CD4-positive, alpha-beta T cell (primary cell): Measurements from ENCODE around the gene SH2D1A. TPM values are rescaled to one million over a fixed set of nuclear protein-coding genes. Genes with fewer than 3 reads are reported as not detected.
"Not testable (repeated sequence)": the region's sequence is repeated elsewhere in the genome, so short reads cannot be mapped to it uniquely, and the experiment has no call there.

Source experiments
- ATAC-seq: fragments of 200-7000 bp; cut with Tn5 transposase; one replicate; pipeline ENCODE4 v1.10.0; 2022; ENCODE audit warnings: mild to moderate bottlenecking; ENCODE audit not compliant: poor library complexity
- CTCF ChIA-PET: fragments of 350-600 bp; sonication (Branson Sonifier 250); formaldehyde crosslinking; loops from one replicate; lab custom pipeline; 2021; ENCODE audit warnings: antibody characterized with exemption, inconsistent platforms; lab: Charles Lee
- POLR2A ChIA-PET: fragments of 350-600 bp; sonication (Branson Sonifier 250); formaldehyde crosslinking; loops from one replicate; lab custom pipeline; 2021; ENCODE audit warnings: antibody characterized with exemption, inconsistent platforms; lab: Charles Lee
- DNase-seq, 14 experiments: peaks; one replicate each; pipeline ENCODE4 v3.0.0-alpha.2; 2013 to 2020; ENCODE audit warnings: mixed read lengths in 2 of 14
- H3K27ac ChIP-seq, 2 donors: one replicate each; pipeline versions ENCODE4 v1.5.1 to v1.7.0; 2013; ENCODE audit warnings: low read length in 2 of 2, low read depth in 1 of 2, mild to moderate bottlenecking in 1 of 2
- H3K27me3 ChIP-seq, 2 experiments: 1 replicate in 1 of 2; 2 replicates in 1 of 2; pipeline versions ENCODE4 v1.6.1 to v1.7.0; 2013; ENCODE audit warnings: low read length in 2 of 2, control low read depth in 1 of 2, mild to moderate bottlenecking in 1 of 2, moderate library complexity in 1 of 2; ENCODE audit not compliant: insufficient read depth in 2 of 2, control insufficient read depth in 1 of 2
- H3K36me3 ChIP-seq: one replicate; pipeline ENCODE4 v1.6.1; 2013; ENCODE audit warnings: low read length, control low read depth; ENCODE audit not compliant: insufficient read depth
- H3K4me1 ChIP-seq: one replicate; pipeline ENCODE4 v1.6.1; 2013; ENCODE audit warnings: low read length, control low read depth; ENCODE audit not compliant: insufficient read depth
- H3K4me3 ChIP-seq: one replicate; pipeline ENCODE4 v1.5.1; 2013; ENCODE audit warnings: mild to moderate bottlenecking, low read length, moderate library complexity
- H3K9me3 ChIP-seq, 2 experiments: 1 replicate in 1 of 2; 2 replicates in 1 of 2; pipeline versions ENCODE4 v1.6.1 to v1.7.0; 2013; ENCODE audit warnings: low read length in 2 of 2, mild to moderate bottlenecking in 2 of 2, control low read depth in 1 of 2, moderate library complexity in 1 of 2; ENCODE audit not compliant: control insufficient read depth in 1 of 2, insufficient read depth in 1 of 2
- H3K27ac Mint-ChIP-seq: one replicate; pipeline ENCODE4 v1.8.0; 2020; ENCODE audit warnings: mixed read lengths
- H3K27me3 Mint-ChIP-seq: one replicate; pipeline ENCODE4 v1.8.0; 2021; ENCODE audit warnings: mixed read lengths
- H3K36me3 Mint-ChIP-seq: one replicate; pipeline ENCODE4 v1.8.0; 2021; ENCODE audit warnings: low read depth, mixed read lengths
- H3K4me1 Mint-ChIP-seq: one replicate; pipeline ENCODE4 v1.8.0; 2021; ENCODE audit warnings: low read depth, mixed read lengths
- H3K4me3 Mint-ChIP-seq: one replicate; pipeline ENCODE4 v1.8.0; 2020; ENCODE audit warnings: mild to moderate bottlenecking, mixed read lengths
- H3K9me3 Mint-ChIP-seq: one replicate; pipeline ENCODE4 v1.8.0; 2020; ENCODE audit warnings: mixed read lengths
- CTCF ChIP-seq: fragments of 200-600 bp; IDR thresholded peaks from one replicate; pipeline ENCODE4 v1.8.0; 2022; ENCODE audit warnings: antibody characterized with exemption, mild to moderate bottlenecking
- intact Hi-C, 2 experiments: fragments of 100-400 bp; cut with DNase I in 1 of 2; cut with micrococcal nuclease in 1 of 2; formaldehyde crosslinking; loops; one replicate each; pipeline versions ENCODE4 v1.15.1 to v1.9.0; 2023 to 2025; cut with DNase I, micrococcal nuclease
- total RNA-seq, 174 experiments: library from RNA in 2 of 174; stranded (reverse) in 2 of 174; gene quantifications; one replicate each; pipeline ENCODE4 v1.2.3 and lab custom pipeline; 2021 to 2026

Gene SH2D1A
- total RNA-seq, 2 experiments from 2014 or later, result 39.6 to 41.5 TPM

- Histone ChIP-seq H3K27me3 (no peaks in the 10 kb centered on the region), H3K36me3 (no peaks in the 10 kb centered on the region), H3K27ac (no peak overlapping the region), H3K4me3 (no peak overlapping the region), H3K4me1 (no peaks in the 10 kb centered on the region), H3K9me3 (no peaks in the 10 kb centered on the region)
- ATAC-seq, result peak; percentile 48
- CTCF ChIA-PET, result no interaction called here
- DNase-seq, result peak in 13 of 14 experiments; percentile 12 to 71 (median 43)
- Mint-ChIP-seq H3K27ac (peak overlapping the region; percentile 14), H3K4me1 (peaks cover 20% of the 10 kb centered on the region), H3K36me3 (peaks cover 6% of the 10 kb centered on the region), H3K9me3 (no peaks in the 10 kb centered on the region), H3K27me3 (no peaks in the 10 kb centered on the region), H3K4me3 (no peak overlapping the region)
- intact Hi-C loops, result loop anchor here in 1 of 2 experiments (5.0 kb wide), 1 partner anchor 726 kb away; no protein-coding TSS in a partner anchor
- TF ChIP-seq CTCF, result no peak
- POLR2A ChIA-PET, result no interaction called here
These were observed 60.1 kb downstream of the SH2D1A start for GRCh38 chrX:124406294-124407014.

DNA sequence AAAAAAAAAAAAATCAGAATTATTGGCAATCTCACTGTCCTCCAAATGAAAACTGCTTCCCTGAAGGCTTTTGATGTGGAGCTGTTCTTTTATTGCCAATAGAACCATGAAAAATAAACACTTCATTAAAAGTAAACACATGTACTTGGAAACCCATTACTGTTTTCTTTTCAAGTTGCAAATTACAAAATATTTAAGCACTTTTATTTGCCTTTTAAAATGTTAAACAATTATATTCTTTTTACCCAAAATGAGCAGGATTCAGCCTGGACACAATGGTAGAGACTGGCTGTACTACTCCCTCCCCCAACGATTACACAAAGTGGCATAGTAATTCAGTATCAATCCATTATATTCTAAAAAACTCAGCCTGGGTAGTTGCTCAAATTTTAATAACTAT is 60.9 kb downstream of the SH2D1A start:
- no peak overlapping the region for H3K27ac Mint-ChIP-seq
- Histone ChIP-seq H3K36me3 (no peaks in the 10 kb centered on the region), H3K27me3 (no peaks in the 10 kb centered on the region), H3K4me3 (no peak overlapping the region), H3K27ac (no peak overlapping the region), H3K9me3 (no peaks in the 10 kb centered on the region), H3K4me1 (no peaks in the 10 kb centered on the region)
- CTCF ChIA-PET, result interaction anchor here (0.6 to 0.7 kb wide), 2 partner anchors 35 to 682 kb away, joined by 3 read pairs; no protein-coding TSS in a partner anchor
- H3K9me3 Mint-ChIP-seq, result no peaks in the 10 kb centered on the region
- no peak for TF ChIP-seq CTCF
- H3K27me3 Mint-ChIP-seq, result no peaks in the 10 kb centered on the region
- no peak overlapping the region for H3K4me3 Mint-ChIP-seq
- DNase-seq (no peak), ATAC-seq (no peak)
- H3K36me3 Mint-ChIP-seq, result peaks cover 10% of the 10 kb centered on the region
- intact Hi-C loops, result loop anchor here in 1 of 2 experiments (5.0 kb wide), 1 partner anchor 725 kb away; no protein-coding TSS in a partner anchor
- H3K4me1 Mint-ChIP-seq, result peaks cover 20% of the 10 kb centered on the region
- POLR2A ChIA-PET, result no interaction called here

DNA sequence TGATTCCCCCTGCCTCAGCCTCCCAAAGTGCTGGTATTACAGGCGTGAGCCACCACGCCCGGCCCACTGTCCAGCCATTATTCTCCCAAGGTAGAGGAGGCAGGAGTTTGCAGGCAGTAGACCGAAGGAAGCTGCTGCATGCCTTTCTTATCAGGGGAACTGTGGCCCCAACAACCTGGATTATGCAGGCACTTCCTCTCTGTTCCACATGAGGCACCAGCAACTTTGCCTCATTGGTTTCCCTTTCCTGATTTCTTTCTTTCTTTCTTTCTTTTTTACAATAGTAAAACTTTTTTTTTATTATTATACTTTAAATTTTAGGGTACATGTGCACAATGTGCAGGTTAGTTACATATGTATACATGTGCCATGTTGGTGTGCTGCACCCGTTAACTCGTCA is 62.0 kb downstream of the SH2D1A start:
- intact Hi-C loops, result loop anchor here in 1 of 2 experiments (5.0 kb wide), 1 partner anchor 724 kb away; no protein-coding TSS in a partner anchor
- H3K27me3 ChIP-seq, H3K4me3 Mint-ChIP-seq, H3K9me3 ChIP-seq, CTCF ChIA-PET, H3K27me3 Mint-ChIP-seq, H3K27ac ChIP-seq, H3K4me3 ChIP-seq, H3K27ac Mint-ChIP-seq, POLR2A ChIA-PET, DNase-seq, H3K36me3 ChIP-seq, H3K9me3 Mint-ChIP-seq, ATAC-seq, H3K4me1 ChIP-seq: not testable (repeated sequence)
- H3K36me3 Mint-ChIP-seq, result peaks cover 20% of the 10 kb centered on the region
- peaks cover 20% of the 10 kb centered on the region for H3K4me1 Mint-ChIP-seq
